Effector memory CD4-positive, alpha-beta T cell (primary cell): Measurements from ENCODE around the gene MSRB1.
A peak's percentile ranks its signal among the peaks of the same experiment; 100 is the strongest.

Experiments used
- DNase-seq, 3 donors: peaks; one replicate each; pipeline ENCODE4 v3.0.0-alpha.2; 2020
- H3K27ac ChIP-seq: 2 replicates; pipeline ENCODE4 v1.7.0; 2013; ENCODE audit warnings: mild to moderate bottlenecking, low read length, moderate library complexity; ENCODE audit not compliant: insufficient read depth, poor library complexity, severe bottlenecking
- H3K27me3 ChIP-seq: replicated peaks from 2 replicates; pipeline ENCODE4 v1.7.0; 2013; ENCODE audit warnings: mild to moderate bottlenecking, low read length; ENCODE audit not compliant: insufficient read depth, control insufficient read depth, poor library complexity, severe bottlenecking
- H3K36me3 ChIP-seq: 2 replicates; pipeline ENCODE4 v1.7.0; 2013; ENCODE audit warnings: mild to moderate bottlenecking, low read length, moderate library complexity; ENCODE audit not compliant: control insufficient read depth, insufficient read depth
- H3K4me1 ChIP-seq: 2 replicates; pipeline ENCODE4 v1.7.0; 2013; ENCODE audit warnings: low read length, mild to moderate bottlenecking; ENCODE audit not compliant: control insufficient read depth, insufficient read depth, poor library complexity, severe bottlenecking
- H3K4me3 ChIP-seq: 2 replicates; pipeline ENCODE4 v1.7.0; 2013; ENCODE audit warnings: low read length, low read depth, mild to moderate bottlenecking; ENCODE audit not compliant: insufficient read depth, poor library complexity, severe bottlenecking
- H3K9me3 ChIP-seq: 2 replicates; pipeline ENCODE4 v1.7.0; 2013; ENCODE audit warnings: mild to moderate bottlenecking, low read length, moderate library complexity; ENCODE audit not compliant: control insufficient read depth

The MSRB1 gene

GRCh38 chr16:1949507-1949906 is 6.5 kb upstream of the MSRB1 start:
- Histone ChIP-seq H3K27me3 (no peaks in the 10 kb centered on the region), H3K9me3 (no peaks in the 10 kb centered on the region), H3K27ac (no peak overlapping the region), H3K4me3 (no peak overlapping the region), H3K36me3 (no peaks in the 10 kb centered on the region), H3K4me1 (no peaks in the 10 kb centered on the region)
- DNase-seq = no peak

GRCh38 chr16:1947369-1947670 is 4.3 kb upstream of the MSRB1 start:
- Histone ChIP-seq H3K9me3 (no peaks in the 10 kb centered on the region), H3K4me3 (no peak overlapping the region), H3K27ac (no peak overlapping the region), H3K27me3 (no peaks in the 10 kb centered on the region), H3K4me1 (peaks cover 5% of the 10 kb centered on the region), H3K36me3 (no peaks in the 10 kb centered on the region)
- no peak for DNase-seq

- Histone ChIP-seq H3K27me3 (no peaks in the 10 kb centered on the region), H3K4me1 (peaks cover 9% of the 10 kb centered on the region), H3K27ac (no peak overlapping the region), H3K36me3 (no peaks in the 10 kb centered on the region), H3K4me3 (no peak overlapping the region), H3K9me3 (no peaks in the 10 kb centered on the region)
- no peak for DNase-seq
Observed at GRCh38 chr16:1946495-1947368, 3.7 kb upstream of the MSRB1 start.

GRCh38 chr16:1945559-1946391 is 2.8 kb upstream of the MSRB1 start:
- Histone ChIP-seq H3K27ac (no peak overlapping the region), H3K36me3 (no peaks in the 10 kb centered on the region), H3K4me3 (no peak overlapping the region), H3K9me3 (no peaks in the 10 kb centered on the region), H3K4me1 (peaks cover 9% of the 10 kb centered on the region), H3K27me3 (no peaks in the 10 kb centered on the region)
- no peak for DNase-seq

- H3K4me1 ChIP-seq = peaks cover 9% of the 10 kb centered on the region
- no peak for DNase-seq
- H3K4me3 ChIP-seq = no peak overlapping the region
- no peak overlapping the region for H3K27ac ChIP-seq
- H3K36me3 ChIP-seq = no peaks in the 10 kb centered on the region
- H3K9me3 ChIP-seq = no peaks in the 10 kb centered on the region
- H3K27me3 ChIP-seq = no peaks in the 10 kb centered on the region
Observed at GRCh38 chr16:1944612-1945199, 1.7 kb upstream of the MSRB1 start.

- Histone ChIP-seq H3K9me3 (no peaks in the 10 kb centered on the region), H3K27me3 (no peaks in the 10 kb centered on the region), H3K27ac (peak overlapping the region; percentile 70), H3K4me1 (peaks cover 9% of the 10 kb centered on the region), H3K36me3 (peaks cover 17% of the 10 kb centered on the region), H3K4me3 (peak overlapping the region; percentile 95)
- DNase-seq = no peak
Observed at GRCh38 chr16:1942047-1942809, 771 bp downstream of the MSRB1 start.

- Histone ChIP-seq H3K27me3 (no peaks in the 10 kb centered on the region), H3K27ac (no peak overlapping the region), H3K9me3 (no peaks in the 10 kb centered on the region), H3K4me3 (no peak overlapping the region), H3K36me3 (peaks cover 17% of the 10 kb centered on the region), H3K4me1 (peaks cover 9% of the 10 kb centered on the region)
- no peak for DNase-seq
Observed at GRCh38 chr16:1941162-1942046, 1.6 kb downstream of the MSRB1 start.

GRCh38 chr16:1940273-1941161 is 2.5 kb downstream of the MSRB1 start:
- peaks cover 9% of the 10 kb centered on the region for H3K4me1 ChIP-seq
- no peak overlapping the region for H3K4me3 ChIP-seq
- peaks cover 17% of the 10 kb centered on the region for H3K36me3 ChIP-seq
- H3K27ac ChIP-seq = no peak overlapping the region
- no peaks in the 10 kb centered on the region for H3K9me3 ChIP-seq
- H3K27me3 ChIP-seq = no peaks in the 10 kb centered on the region
- DNase-seq = no peak
